GM12878 (cell line): ENCODE results near the gene STAG1. TPM values are rescaled to one million over a fixed set of nuclear protein-coding genes. Genes with fewer than 3 reads are reported as not detected.

Experiments used
- ATAC-seq: fragments of 200-7000 bp; cut with Tn5 transposase; 3 replicates; pipeline ENCODE4 v1.9.1; 2020; ENCODE audit warnings: mild to moderate bottlenecking, moderate library complexity
- BruUV-seq: library from RNA; stranded (reverse); fragments of 400-500 nt; replicated peaks from 2 replicates; lab custom pipeline; 2021; lab: Mats Ljungman, UMichigan
- CTCF ChIA-PET: fragments of 300-600 bp; sonication (Branson Sonifier 250); formaldehyde crosslinking; extraction: SDS; loops from one replicate; lab custom pipeline; 2021; ENCODE audit warnings: inconsistent platforms; lab: Yijun Ruan, JAX
- POLR2A ChIA-PET: fragments of 350-600 bp; formaldehyde crosslinking; extraction: SDS; loops from one replicate; lab custom pipeline; 2021; ENCODE audit warnings: inconsistent platforms; lab: Charles Lee
- RAD21 ChIA-PET: fragments of 300-600 bp; sonication (Branson Sonifier 250); formaldehyde crosslinking; loops from one replicate; lab custom pipeline; 2023; ENCODE audit warnings: antibody characterized with exemption; ENCODE audit not compliant: unreplicated experiment; lab: Charles Lee
- SMC1A ChIA-PET: fragments of 300-600 bp; sonication (Branson Sonifier 250); formaldehyde crosslinking; loops from one replicate; lab custom pipeline; 2023; ENCODE audit not compliant: unreplicated experiment, uncharacterized antibody; lab: Charles Lee
- DNase-seq: peaks from one replicate; pipeline ENCODE4 v3.0.0-alpha.2; 2011; ENCODE audit warnings: low read depth, low spot score
- FAIRE-seq: peaks from 3 replicates; lab custom pipeline; 2011; peaks lifted over from hg19 to GRCh38; lab: Jason Lieb, UNC
- H2AFZ ChIP-seq: 2 replicates; pipeline ENCODE4 v1.6.0; 2011; ENCODE audit warnings: low read depth, low read length, control low read depth; ENCODE audit not compliant: control insufficient read depth
- H3K27ac ChIP-seq: 2 replicates; pipeline ENCODE4 v1.5.1; 2011; ENCODE audit warnings: control low read depth; ENCODE audit not compliant: control insufficient read depth, insufficient read depth
- H3K27me3 ChIP-seq, 2 experiments: replicated peaks in 1 of 2; 2 replicates each; pipeline versions ENCODE4 v1.6.0 to v1.6.1; 2011; ENCODE audit warnings: low read length in 1 of 2; ENCODE audit not compliant: control insufficient read depth in 2 of 2, insufficient read depth in 2 of 2
- H3K36me3 ChIP-seq, 2 experiments: 2 replicates each; pipeline ENCODE4 v1.5.1; 2011; ENCODE audit warnings: low read length in 1 of 2; ENCODE audit not compliant: control insufficient read depth in 2 of 2, insufficient read depth in 2 of 2
- H3K4me1 ChIP-seq: 2 replicates; pipeline ENCODE4 v1.6.1; 2011; ENCODE audit warnings: mild to moderate bottlenecking, low read length, moderate library complexity, mixed read lengths; ENCODE audit not compliant: control insufficient read depth, insufficient read depth
- H3K4me2 ChIP-seq: 2 replicates; pipeline ENCODE4 v1.6.0; 2011; ENCODE audit warnings: control low read depth; ENCODE audit not compliant: control insufficient read depth, insufficient read depth
- H3K4me3 ChIP-seq: fragments of 200-600 bp; sonication (generic); 2 replicates; pipeline ENCODE4 v1.5.1; 2016
- H3K79me2 ChIP-seq: 2 replicates; pipeline ENCODE4 v1.6.0; 2011; ENCODE audit warnings: low read length; ENCODE audit not compliant: control insufficient read depth, insufficient read depth
- H3K9ac ChIP-seq: 2 replicates; pipeline ENCODE4 v1.8.0; 2011; ENCODE audit warnings: low read length, control low read depth, mixed read lengths; ENCODE audit not compliant: control insufficient read depth, insufficient read depth
- H3K9me3 ChIP-seq: replicated peaks from 3 replicates; pipeline ENCODE4 v1.5.1; 2011; ENCODE audit warnings: mild to moderate bottlenecking, low read length; ENCODE audit not compliant: control insufficient read depth, insufficient read depth
- H4K20me1 ChIP-seq: 2 replicates; pipeline ENCODE4 v1.6.0; 2011; ENCODE audit not compliant: control insufficient read depth, insufficient read depth
- ATF3 ChIP-seq: IDR thresholded peaks from 2 replicates; pipeline ENCODE4 v1.6.1; 2011; ENCODE audit warnings: low read depth, mild to moderate bottlenecking, low read length, moderate library complexity, borderline replicate concordance; ENCODE audit errors: extremely low read depth
- BCL3 ChIP-seq: IDR thresholded peaks from 2 replicates; pipeline ENCODE4 v1.6.1; 2011; ENCODE audit warnings: borderline replicate concordance, low read depth, mild to moderate bottlenecking, moderate library complexity, low read length; ENCODE audit not compliant: insufficient read depth, poor library complexity, severe bottlenecking
- CEBPB ChIP-seq, 2 experiments: fragments of 150-350 bp in 1 of 2; IDR thresholded peaks; 2 replicates each; pipeline ENCODE4 v1.6.1; 2012 to 2014; ENCODE audit warnings: low read depth in 2 of 2, low read length in 2 of 2, borderline replicate concordance in 1 of 2, inconsistent platforms in 1 of 2
- CHD2 ChIP-seq: IDR thresholded peaks from 2 replicates; pipeline ENCODE4 v1.6.1; 2011; ENCODE audit warnings: low read depth, low read length, improper control_type of control experiment, borderline replicate concordance
- CREB1 ChIP-seq: IDR thresholded peaks from 2 replicates; pipeline ENCODE4 v1.6.1; 2012; ENCODE audit warnings: low read depth, mild to moderate bottlenecking, inconsistent platforms
- CUX1 ChIP-seq: IDR thresholded peaks from 2 replicates; pipeline ENCODE4 v1.6.1; 2012; ENCODE audit warnings: improper control_type of control experiment, low read depth, low read length; ENCODE audit not compliant: insufficient replicate concordance
- IRF4 ChIP-seq: IDR thresholded peaks from 2 replicates; pipeline ENCODE4 v1.6.1; 2011; ENCODE audit warnings: low read depth, low read length
- RCOR1 ChIP-seq: conservative IDR thresholded peaks from 2 replicates; pipeline ENCODE4 v1.6.1; 2012; ENCODE audit warnings: low read depth, low read length, improper control_type of control experiment
- ZSCAN29 ChIP-seq: fragments of 450-650 bp; IDR thresholded peaks from 2 replicates; pipeline ENCODE4 v1.6.1; 2017; ENCODE audit warnings: mild to moderate bottlenecking, moderate library complexity
- WGBS: methylation state at CpG from one replicate; pipeline ENCODE4 v1.1.6; 2016; ENCODE audit warnings: low lambda C conversion rate; ENCODE audit not compliant: insufficient replicate concordance, insufficient coverage; ENCODE audit errors: missing lambda C conversion rate; 5-methylcytosine and 5-hydroxymethylcytosine counted together
- in situ Hi-C: fragments of 300-500 bp; cut with MboI; formaldehyde crosslinking; loops from 9 replicates; pipeline ENCODE4 v1.14.3; 2018; ENCODE audit warnings: mixed read lengths
- intact Hi-C: fragments of 100-400 bp; cut with micrococcal nuclease; formaldehyde crosslinking; loops from one replicate; pipeline ENCODE4 v1.14.2; 2022; ENCODE audit not compliant: unreplicated experiment
- polyA plus RNA-seq, 11 experiments: library from polyadenylated mRNA; depleted of rRNA in 4 of 11; unstranded in 6 of 11; stranded (reverse) in 5 of 11; fragments of >200 nt; fragmentation: Nextera tagmentation in 4 of 11; fragmentation: Illumina TruSeq in 1 of 11; extraction: Ambion mirVana in 4 of 11; extraction: Trizol in 1 of 11; gene quantifications; 1 replicate in 1 of 11; 2 replicates in 10 of 11; pipeline versions ENCODE4 v1.2.1 to v1.2.3, GENCODE V29; 2011 to 2016; ENCODE audit warnings: inconsistent platforms in 2 of 11, missing spikeins in 2 of 11, low read depth in 1 of 11
- total RNA-seq, 4 experiments: library from RNA; depleted of rRNA in 3 of 4; stranded (reverse); fragments of >200 nt in 3 of 4; fragmentation: Illumina TruSeq in 1 of 4; extraction: Trizol in 1 of 4; gene quantifications; 2 replicates each; pipeline versions ENCODE4 v1.2.1 to v1.2.3, GENCODE V29; 2013 to 2021
- TF ChIP-seq, protein P1 (sequence below): fragments of 450-650 bp; IDR thresholded peaks from 2 replicates; pipeline ENCODE4 v1.6.1; 2017; ENCODE audit warnings: mild to moderate bottlenecking, low read depth, inconsistent platforms; ENCODE audit not compliant: poor library complexity, severe bottlenecking

STAG1 gene
- total and polyA plus RNA-seq, 10 of the 15 experiments (the other 5 are each of a cell fraction or from before 2014, with no cell fraction given) = 4.4 to 30.1 (median 20.2) TPM

GRCh38 chr3:136343446-136343845 lies 408.7 kb downstream of the STAG1 start (continued):
- TF ChIP-seq BCL3 (no peak), CEBPB (IDR thresholded peaks at IDR 0.05; ENCODE audit: borderline replicate concordance in 1 of 2, low read depth in 2 of 2, low read length in 2 of 2) (no peak), CHD2 (no peak), CREB1 (no peak), RCOR1 (no peak)

DNA sequence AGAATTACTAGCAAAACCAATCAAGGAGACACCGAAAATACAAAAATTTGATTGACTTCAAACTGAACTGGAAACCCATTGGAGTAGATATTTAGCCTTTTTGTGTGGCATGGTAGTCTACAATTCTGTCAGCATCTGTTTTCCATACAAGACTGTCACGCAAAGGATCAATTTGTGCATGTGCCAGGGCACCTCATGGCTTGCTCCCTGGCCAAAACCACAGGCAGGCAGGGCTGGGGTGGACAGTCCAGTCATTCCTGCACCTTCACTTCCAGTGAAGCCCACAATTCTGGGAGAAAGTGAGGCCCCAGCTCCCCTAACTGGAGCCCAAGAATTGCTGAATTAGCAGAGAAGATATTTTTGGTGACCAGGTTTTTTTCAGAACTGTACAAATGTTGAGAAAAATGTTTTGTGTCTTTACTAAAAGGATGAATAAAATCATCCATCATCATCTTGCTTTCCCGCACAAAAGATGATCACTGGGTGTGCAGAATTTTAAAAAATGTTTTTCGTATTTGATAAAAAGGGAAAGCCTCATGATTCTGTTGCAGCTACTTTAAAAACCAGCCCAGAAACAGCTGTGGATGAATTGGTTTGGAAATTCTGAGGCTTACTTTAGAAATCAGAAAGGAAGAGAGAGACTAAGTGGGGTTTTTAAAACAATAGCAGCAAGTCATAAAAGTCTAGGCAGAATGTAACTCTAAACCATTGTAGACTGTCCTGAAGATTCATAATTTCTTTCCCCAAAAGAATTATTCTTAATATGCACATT lies 415.7 kb downstream of the STAG1 start:
- BruUV-seq = no TSS peak
- Histone ChIP-seq H3K4me2 (no peak overlapping the region), H3K27me3 (no peaks in the 10 kb centered on the region), H4K20me1 (no peaks in the 10 kb centered on the region), H3K9me3 (no peaks in the 10 kb centered on the region), H3K36me3 (peaks cover 4 to 9% of the 10 kb centered on the region in 2 experiments), H3K9ac (no peak overlapping the region), H3K27ac (no peak overlapping the region), H3K4me3 (no peak overlapping the region), H3K4me1 (no peaks in the 10 kb centered on the region), H3K79me2 (no peaks in the 10 kb centered on the region), H2AFZ (no peak overlapping the region)
- RAD21 ChIA-PET = no interaction called here
- POLR2A ChIA-PET = no interaction called here
- no peak for ATAC-seq
- intact Hi-C loops (loop anchor here (5.0 kb wide), 1 partner anchor 264 kb away; no protein-coding TSS in a partner anchor), in situ Hi-C loops (no loop called here)
- SMC1A ChIA-PET = interaction anchor here (1.0 kb wide), 1 partner anchor 20 kb away, joined by 3 read pairs; no protein-coding TSS in a partner anchor
- DNase-seq = no peak
- WGBS = 81% methylated on average over 4 of the region's 4 CpGs
- FAIRE-seq = no peak
- CTCF ChIA-PET = interaction anchor here (1.3 to 2.1 kb wide), 3 partner anchors 15 to 258 kb away, joined by 3 to 11 read pairs (median 7); no protein-coding TSS in a partner anchor
- TF ChIP-seq ZSCAN29 (no peak), IRF4 (no peak), CUX1 (no peak), ATF3 (no peak)
- TF ChIP-seq, protein P1, sequence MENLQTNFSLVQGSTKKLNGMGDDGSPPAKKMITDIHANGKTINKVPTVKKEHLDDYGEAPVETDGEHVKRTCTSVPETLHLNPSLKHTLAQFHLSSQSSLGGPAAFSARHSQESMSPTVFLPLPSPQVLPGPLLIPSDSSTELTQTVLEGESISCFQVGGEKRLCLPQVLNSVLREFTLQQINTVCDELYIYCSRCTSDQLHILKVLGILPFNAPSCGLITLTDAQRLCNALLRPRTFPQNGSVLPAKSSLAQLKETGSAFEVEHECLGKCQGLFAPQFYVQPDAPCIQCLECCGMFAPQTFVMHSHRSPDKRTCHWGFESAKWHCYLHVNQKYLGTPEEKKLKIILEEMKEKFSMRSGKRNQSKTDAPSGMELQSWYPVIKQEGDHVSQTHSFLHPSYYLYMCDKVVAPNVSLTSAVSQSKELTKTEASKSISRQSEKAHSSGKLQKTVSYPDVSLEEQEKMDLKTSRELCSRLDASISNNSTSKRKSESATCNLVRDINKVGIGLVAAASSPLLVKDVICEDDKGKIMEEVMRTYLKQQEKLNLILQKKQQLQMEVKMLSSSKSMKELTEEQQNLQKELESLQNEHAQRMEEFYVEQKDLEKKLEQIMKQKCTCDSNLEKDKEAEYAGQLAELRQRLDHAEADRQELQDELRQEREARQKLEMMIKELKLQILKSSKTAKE = no peak
